ENCODE data around the gene TCF4. TPM values are rescaled to one million over a fixed set of nuclear protein-coding genes. Genes with fewer than 3 reads are reported as not detected.
A peak's percentile ranks its signal among the peaks of the same experiment; 100 is the strongest.

Gene TCF4
- polyA plus RNA-seq, 1 of the 3 experiments (the other 2 are of a cell fraction): 39.1 TPM

GRCh38 chr18:55300421-55300935 lies 287.5 kb downstream of the TCF4 start (continued):
- TF ChIP-seq USF2 (IDR thresholded peaks at IDR 0.05; ENCODE audit: borderline replicate concordance, low read depth, low read length) (no peak), FOXM1 (IDR thresholded peaks at IDR 0.05; ENCODE audit: low read depth) (peak; percentile 15; the same call in 1 of the 2 replicates), GATA2 (CRISPR knock-in tag; IDR thresholded peaks at IDR 0.05) (peak; percentile 65), FOSL2 (IDR thresholded peaks at IDR 0.05; ENCODE audit: borderline replicate concordance, low read depth) (no peak), PBX3 (IDR thresholded peaks at IDR 0.05) (peak; percentile 47), CHD2 (IDR thresholded peaks at IDR 0.05; ENCODE audit: low read length, partially characterized antibody) (peak; percentile 30), RFX5 (IDR thresholded peaks at IDR 0.05; ENCODE audit: low read length) (no peak), MXI1 (IDR thresholded peaks at IDR 0.05; ENCODE audit: low read depth, low read length) (peak; percentile 86; the same call in 1 of the 2 replicates), EP300 (IDR thresholded peaks at IDR 0.05; ENCODE audit: borderline replicate concordance in 1 of 2, low read depth in 1 of 2, low read length in 1 of 2) (peak; percentile 83 to 94), USF1 (IDR thresholded peaks at IDR 0.05; ENCODE audit: borderline replicate concordance, low read depth) (no peak), MEF2A (IDR thresholded peaks at IDR 0.05; ENCODE audit: borderline replicate concordance, low read depth) (peak; percentile 16; the same call in 1 of the 2 replicates), POLR2AphosphoS5 (IDR thresholded peaks at IDR 0.05; ENCODE audit: low read depth, low read length) (peak; percentile 82; the same call in 1 of the 2 replicates), JUND (IDR thresholded peaks at IDR 0.05) (peak; percentile 36; the same call in 1 of the 2 replicates)

GRCh38 chr18:55296778-55297177 lies 291.2 kb downstream of the TCF4 start:
- Histone ChIP-seq H3K27ac (ENCODE audit: low read depth in 2 of 2, low read length in 1 of 2) (peak overlapping the region in 1 of 2 experiments; percentile 65; a peak in 3 of 4 replicates), H2AFZ (ENCODE audit: low read depth) (no peak overlapping the region), H3K27me3 (ENCODE audit: insufficient read depth) (no peaks in the 10 kb centered on the region), H3K4me1 (ENCODE audit: control insufficient read depth in 1 of 2, insufficient read depth in 2 of 2, low read depth in 1 of 2, low read length in 1 of 2) (peaks cover 4 to 53% of the 10 kb centered on the region in 2 experiments; a peak in 3 of 4 replicates), H3K9ac (no peak overlapping the region), H3K4me3 (ENCODE audit: low read depth in 2 of 2, low read length in 1 of 2) (no peak overlapping the region), H3K36me3 (replicated peaks in 1 of 2; ENCODE audit: control insufficient read depth in 1 of 2, insufficient read depth in 2 of 2, low read length in 1 of 2) (peaks cover 7 to 16% of the 10 kb centered on the region in 2 experiments), H3K9me2 (no peaks in the 10 kb centered on the region), H3K9me3 (no peaks in the 10 kb centered on the region), H3K4me2 (no peak overlapping the region), H4K20me1 (ENCODE audit: insufficient read depth) (no peaks in the 10 kb centered on the region), H3F3A (replicated peaks; ENCODE audit: insufficient read depth) (peaks cover 17% of the 10 kb centered on the region), H3K79me2 (ENCODE audit: insufficient read depth) (peaks cover 97% of the 10 kb centered on the region)
- ChIA-PET POLR2A (interaction anchor here (0.6 kb wide), 1 partner anchor 14 kb away, joined by 3 read pairs; no protein-coding TSS in a partner anchor), CTCF (interaction anchor here (1.0 to 3.8 kb wide), 4 partner anchors 9 to 62 kb away, joined by 3 to 20 read pairs (median 4); no protein-coding TSS in a partner anchor)
- WGBS (ENCODE audit: low lambda C conversion rate): 86% methylated on average over 3 of the region's 3 CpGs
- no peak for TF ChIP-seq FOXM1 (IDR thresholded peaks at IDR 0.05; ENCODE audit: low read depth)
- no peak for DNase-seq
